ENCODE data around the gene LRMDA.

Gene LRMDA

GRCh38 chr10:76310588-76311080 is 879.2 kb downstream of the LRMDA start:
- no peak for TF ChIP-seq CTCF (conservative IDR thresholded peaks at IDR 0.05)
- H3K27ac ChIP-seq: peak overlapping the region; percentile 56

- H3K27ac ChIP-seq: no peak overlapping the region
- peak; percentile 75 for TF ChIP-seq CTCF (conservative IDR thresholded peaks at IDR 0.05)
Observed at GRCh38 chr10:76311752-76312636, 880.6 kb downstream of the LRMDA start.

GRCh38 chr10:76315240-76315639 is 883.8 kb downstream of the LRMDA start:
- no peak for TF ChIP-seq CTCF (conservative IDR thresholded peaks at IDR 0.05)
- H3K27ac ChIP-seq: no peak overlapping the region

- no peak for TF ChIP-seq CTCF (conservative IDR thresholded peaks at IDR 0.05)
- no peak overlapping the region for H3K27ac ChIP-seq
Observed at GRCh38 chr10:76316234-76316633, 884.8 kb downstream of the LRMDA start.

GRCh38 chr10:76317078-76317477 is 885.7 kb downstream of the LRMDA start:
- TF ChIP-seq CTCF (conservative IDR thresholded peaks at IDR 0.05): no peak
- no peak overlapping the region for H3K27ac ChIP-seq

- no peak overlapping the region for H3K27ac ChIP-seq
- TF ChIP-seq CTCF (conservative IDR thresholded peaks at IDR 0.05): no peak
Observed at GRCh38 chr10:76318211-76318610, 886.8 kb downstream of the LRMDA start.

GRCh38 chr10:76319661-76320060 is 888.2 kb downstream of the LRMDA start:
- H3K27ac ChIP-seq: no peak overlapping the region
- no peak for TF ChIP-seq CTCF (conservative IDR thresholded peaks at IDR 0.05)

Data from VCaP (cell line).